ENCODE data around the gene LAIR2. TPM values are rescaled to one million over a fixed set of nuclear protein-coding genes. Genes with fewer than 3 reads are reported as not detected.
A peak's percentile ranks its signal among the peaks of the same experiment; 100 is the strongest.

The LAIR2 gene
- total RNA-seq, 1 experiment from 2014 or later = not detected

DNA sequence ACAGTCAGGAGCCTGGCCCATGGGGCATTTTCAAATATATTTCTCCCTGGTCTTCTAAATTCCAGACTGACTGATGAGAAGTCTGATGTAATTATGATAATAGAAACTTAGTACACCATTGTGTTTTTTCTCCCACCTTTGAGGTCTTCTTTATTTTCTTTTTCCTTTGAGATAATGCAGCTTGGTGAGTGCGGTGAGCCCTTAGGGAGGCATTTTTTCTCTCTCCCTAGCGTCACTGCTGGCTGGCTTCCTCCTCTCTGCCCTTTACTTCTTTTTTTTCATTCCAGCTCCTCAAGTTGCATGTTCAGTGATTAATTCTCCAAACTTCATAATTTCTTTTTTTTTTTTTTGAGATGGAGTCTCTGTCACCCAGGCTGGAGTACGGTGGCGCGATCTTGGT, 16.8 kb upstream of the LAIR2 start:
- Histone ChIP-seq H3K4me3 (ENCODE audit: low read depth, low read length) (no peak overlapping the region), H3K9me3 (no peaks in the 10 kb centered on the region), H3K4me1 (peaks cover 3% of the 10 kb centered on the region; the same call in 1 of the 2 replicates), H3K36me3 (ENCODE audit: control insufficient read depth, insufficient read depth, low read length) (no peaks in the 10 kb centered on the region), H3K27me3 (replicated peaks; ENCODE audit: control insufficient read depth, insufficient read depth, low read length) (no peaks in the 10 kb centered on the region; the same call in 1 of the 2 replicates)
- no peak for DNase-seq
- H3K9me3 Mint-ChIP-seq (ENCODE audit: unreplicated experiment) = no peaks in the 10 kb centered on the region
- H3K27ac Mint-ChIP-seq (ENCODE audit: unreplicated experiment) = no peak overlapping the region
- BruUV-seq (replicated peaks) = no TSS peak
- no peaks in the 10 kb centered on the region for H3K36me3 Mint-ChIP-seq (ENCODE audit: insufficient read depth, unreplicated experiment)
- intact Hi-C loops (cut with micrococcal nuclease; ENCODE audit: unreplicated experiment) = no loop called here
- TF ChIP-seq, protein P1, sequence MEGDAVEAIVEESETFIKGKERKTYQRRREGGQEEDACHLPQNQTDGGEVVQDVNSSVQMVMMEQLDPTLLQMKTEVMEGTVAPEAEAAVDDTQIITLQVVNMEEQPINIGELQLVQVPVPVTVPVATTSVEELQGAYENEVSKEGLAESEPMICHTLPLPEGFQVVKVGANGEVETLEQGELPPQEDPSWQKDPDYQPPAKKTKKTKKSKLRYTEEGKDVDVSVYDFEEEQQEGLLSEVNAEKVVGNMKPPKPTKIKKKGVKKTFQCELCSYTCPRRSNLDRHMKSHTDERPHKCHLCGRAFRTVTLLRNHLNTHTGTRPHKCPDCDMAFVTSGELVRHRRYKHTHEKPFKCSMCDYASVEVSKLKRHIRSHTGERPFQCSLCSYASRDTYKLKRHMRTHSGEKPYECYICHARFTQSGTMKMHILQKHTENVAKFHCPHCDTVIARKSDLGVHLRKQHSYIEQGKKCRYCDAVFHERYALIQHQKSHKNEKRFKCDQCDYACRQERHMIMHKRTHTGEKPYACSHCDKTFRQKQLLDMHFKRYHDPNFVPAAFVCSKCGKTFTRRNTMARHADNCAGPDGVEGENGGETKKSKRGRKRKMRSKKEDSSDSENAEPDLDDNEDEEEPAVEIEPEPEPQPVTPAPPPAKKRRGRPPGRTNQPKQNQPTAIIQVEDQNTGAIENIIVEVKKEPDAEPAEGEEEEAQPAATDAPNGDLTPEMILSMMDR (IDR thresholded peaks at IDR 0.05; ENCODE audit: insufficient read depth in 1 of 2, low read depth in 1 of 2, low read length in 1 of 2, severe bottlenecking in 1 of 2, unreplicated experiment in 1 of 2) = no peak
- ChIA-PET CTCF (no interaction called here), POLR2A (no interaction called here)
- no peak overlapping the region for H3K4me3 Mint-ChIP-seq (ENCODE audit: unreplicated experiment)
- H3K4me1 Mint-ChIP-seq (ENCODE audit: low read depth, unreplicated experiment) = no peaks in the 10 kb centered on the region
- peaks cover 29% of the 10 kb centered on the region for H3K27me3 Mint-ChIP-seq (ENCODE audit: insufficient read depth, unreplicated experiment)

DNA sequence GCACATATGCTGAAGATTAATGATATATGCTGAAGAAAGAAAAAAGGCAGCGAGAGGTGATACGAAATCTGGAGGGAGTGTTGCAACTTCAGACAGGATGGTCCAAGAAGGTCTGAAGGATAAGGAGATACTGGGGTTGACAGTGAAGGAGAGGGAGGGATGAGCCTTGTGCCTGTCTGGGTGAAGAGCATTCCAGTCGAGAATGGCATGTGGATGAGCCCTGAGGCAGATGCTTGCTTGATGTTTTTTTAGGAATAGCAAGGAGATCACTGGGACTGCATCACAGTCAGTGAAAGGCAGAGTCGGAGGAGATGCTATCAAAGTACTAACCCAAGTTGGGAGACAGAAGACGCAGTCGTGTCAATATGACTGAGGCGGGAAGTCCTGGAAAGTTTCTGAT, 13.3 kb upstream of the LAIR2 start:
- Histone ChIP-seq H3K27me3 (replicated peaks; ENCODE audit: control insufficient read depth, insufficient read depth, low read length) (no peaks in the 10 kb centered on the region; the same call in 1 of the 2 replicates), H3K4me1 (peaks cover 3% of the 10 kb centered on the region; the same call in 1 of the 2 replicates), H3K36me3 (ENCODE audit: control insufficient read depth, insufficient read depth, low read length) (no peaks in the 10 kb centered on the region), H3K9me3 (no peaks in the 10 kb centered on the region), H3K4me3 (ENCODE audit: low read depth, low read length) (no peak overlapping the region)
- H3K27me3 Mint-ChIP-seq (ENCODE audit: insufficient read depth, unreplicated experiment) = peaks cover 34% of the 10 kb centered on the region
- H3K36me3 Mint-ChIP-seq (ENCODE audit: insufficient read depth, unreplicated experiment) = no peaks in the 10 kb centered on the region
- intact Hi-C loops (cut with micrococcal nuclease; ENCODE audit: unreplicated experiment) = no loop called here
- ChIA-PET POLR2A (no interaction called here), CTCF (no interaction called here)
- no peak overlapping the region for H3K27ac Mint-ChIP-seq (ENCODE audit: unreplicated experiment)
- no peaks in the 10 kb centered on the region for H3K4me1 Mint-ChIP-seq (ENCODE audit: low read depth, unreplicated experiment)
- no peak overlapping the region for H3K4me3 Mint-ChIP-seq (ENCODE audit: unreplicated experiment)
- H3K9me3 Mint-ChIP-seq (ENCODE audit: unreplicated experiment) = no peaks in the 10 kb centered on the region
- DNase-seq = peak in 1 of 2 experiments; percentile 54
- TF ChIP-seq, protein P1 (IDR thresholded peaks at IDR 0.05; ENCODE audit: insufficient read depth in 1 of 2, low read depth in 1 of 2, low read length in 1 of 2, severe bottlenecking in 1 of 2, unreplicated experiment in 1 of 2) = no peak
- BruUV-seq (replicated peaks) = no TSS peak

DNA sequence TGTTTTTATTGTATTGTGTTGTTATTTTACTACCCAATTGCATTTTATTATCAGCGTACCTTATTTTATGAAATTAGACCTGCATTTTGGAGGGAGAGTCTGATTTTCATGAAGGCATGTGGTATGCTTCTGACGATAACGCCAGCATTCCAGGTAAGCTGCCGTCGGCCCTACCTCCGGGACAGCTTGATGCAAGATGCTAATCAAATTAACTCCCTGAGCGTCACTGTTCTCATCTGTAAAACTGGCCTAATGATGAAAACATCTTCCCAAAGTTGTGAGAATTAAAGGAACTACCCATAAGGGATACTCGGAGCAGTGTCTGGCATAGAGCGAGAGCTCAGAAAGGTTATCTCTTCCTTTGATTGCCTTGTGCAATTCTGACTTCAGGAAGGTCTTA, 12.9 kb upstream of the LAIR2 start:
- TF ChIP-seq, protein P1 (IDR thresholded peaks at IDR 0.05; ENCODE audit: insufficient read depth in 1 of 2, low read depth in 1 of 2, low read length in 1 of 2, severe bottlenecking in 1 of 2, unreplicated experiment in 1 of 2) = no peak
- Mint-ChIP-seq H3K9me3 (ENCODE audit: unreplicated experiment) (no peaks in the 10 kb centered on the region), H3K27me3 (ENCODE audit: insufficient read depth, unreplicated experiment) (peaks cover 32% of the 10 kb centered on the region), H3K4me3 (ENCODE audit: unreplicated experiment) (no peak overlapping the region), H3K27ac (ENCODE audit: unreplicated experiment) (no peak overlapping the region), H3K36me3 (ENCODE audit: insufficient read depth, unreplicated experiment) (no peaks in the 10 kb centered on the region), H3K4me1 (ENCODE audit: low read depth, unreplicated experiment) (no peaks in the 10 kb centered on the region)
- intact Hi-C loops (cut with micrococcal nuclease; ENCODE audit: unreplicated experiment) = no loop called here
- Histone ChIP-seq H3K36me3 (ENCODE audit: control insufficient read depth, insufficient read depth, low read length) (no peaks in the 10 kb centered on the region), H3K4me1 (peaks cover 3% of the 10 kb centered on the region; the same call in 1 of the 2 replicates), H3K9me3 (no peaks in the 10 kb centered on the region), H3K27me3 (replicated peaks; ENCODE audit: control insufficient read depth, insufficient read depth, low read length) (no peaks in the 10 kb centered on the region; the same call in 1 of the 2 replicates), H3K4me3 (ENCODE audit: low read depth, low read length) (no peak overlapping the region)
- DNase-seq = no peak
- POLR2A ChIA-PET = no interaction called here
- CTCF ChIA-PET = interaction anchor here (0.6 kb wide), 1 partner anchor 552 kb away, joined by 3 read pairs; no protein-coding TSS in a partner anchor
- no TSS peak for BruUV-seq (replicated peaks)
